ENCODE measurements around the gene CUX1.
"Not testable (repeated sequence)": the region's sequence is repeated elsewhere in the genome, so short reads cannot be mapped to it uniquely, and the experiment has no call there.

CUX1 gene

GRCh38 chr7:102004229-102004628 is 186.8 kb downstream of the CUX1 start:
- Histone ChIP-seq H3K36me3 (ENCODE audit: control insufficient read depth, insufficient read depth, low read length) (peaks cover 2% of the 10 kb centered on the region), H3K9me3 (ENCODE audit: control insufficient read depth, low read length) (no peaks in the 10 kb centered on the region), H3K4me1 (ENCODE audit: control insufficient read depth, insufficient read depth, low read length, poor library complexity, severe bottlenecking) (peaks cover 6% of the 10 kb centered on the region), H3K27ac (ENCODE audit: low read depth, low read length, severe bottlenecking) (no peak overlapping the region), H3K4me3 (ENCODE audit: extremely low read depth, insufficient read depth, low read length, poor library complexity, severe bottlenecking) (no peak overlapping the region)
- WGBS, 2 experiments (ENCODE audit: insufficient coverage in 2 of 2): 60 to 100% methylated on average over 1 of the region's 4 CpGs

- Histone ChIP-seq H3K9me3 (ENCODE audit: control insufficient read depth, low read length) (no peaks in the 10 kb centered on the region), H3K4me1 (ENCODE audit: control insufficient read depth, insufficient read depth, low read length, poor library complexity, severe bottlenecking) (peaks cover 12% of the 10 kb centered on the region), H3K4me3 (ENCODE audit: extremely low read depth, insufficient read depth, low read length, poor library complexity, severe bottlenecking) (no peak overlapping the region), H3K27ac (ENCODE audit: low read depth, low read length, severe bottlenecking) (no peak overlapping the region), H3K36me3 (ENCODE audit: control insufficient read depth, insufficient read depth, low read length) (peaks cover 2% of the 10 kb centered on the region)
- 94 to 98% methylated on average over 6 of the region's 7 CpGs for WGBS, 2 experiments (ENCODE audit: insufficient coverage in 2 of 2)
These were observed 187.4 kb downstream of the CUX1 start for GRCh38 chr7:102004848-102005247.

- H3K36me3 ChIP-seq (ENCODE audit: control insufficient read depth, insufficient read depth, low read length): peaks cover 2% of the 10 kb centered on the region
- H3K9me3 ChIP-seq (ENCODE audit: control insufficient read depth, low read length): no peaks in the 10 kb centered on the region
- H3K4me3 ChIP-seq (ENCODE audit: extremely low read depth, insufficient read depth, low read length, poor library complexity, severe bottlenecking): no peak overlapping the region
- 90 to 92% methylated on average over 22 to 23 of the region's 23 CpGs for WGBS, 2 experiments (ENCODE audit: insufficient coverage in 2 of 2)
- no peak overlapping the region for H3K27ac ChIP-seq (ENCODE audit: low read depth, low read length, severe bottlenecking)
- H3K4me1 ChIP-seq (ENCODE audit: control insufficient read depth, insufficient read depth, low read length, poor library complexity, severe bottlenecking): peaks cover 10% of the 10 kb centered on the region
These were observed 188.6 kb downstream of the CUX1 start for GRCh38 chr7:102005933-102006480.

GRCh38 chr7:102006695-102007094 is 189.3 kb downstream of the CUX1 start:
- H3K36me3 ChIP-seq (ENCODE audit: control insufficient read depth, insufficient read depth, low read length): peaks cover 5% of the 10 kb centered on the region
- no peak overlapping the region for H3K4me3 ChIP-seq (ENCODE audit: extremely low read depth, insufficient read depth, low read length, poor library complexity, severe bottlenecking)
- no peaks in the 10 kb centered on the region for H3K9me3 ChIP-seq (ENCODE audit: control insufficient read depth, low read length)
- H3K27ac ChIP-seq (ENCODE audit: low read depth, low read length, severe bottlenecking): no peak overlapping the region
- 97 to 98% methylated on average over 15 of the region's 15 CpGs for WGBS, 2 experiments (ENCODE audit: insufficient coverage in 2 of 2)
- H3K4me1 ChIP-seq (ENCODE audit: control insufficient read depth, insufficient read depth, low read length, poor library complexity, severe bottlenecking): peaks cover 10% of the 10 kb centered on the region

- H3K27ac ChIP-seq (ENCODE audit: low read depth, low read length, severe bottlenecking): no peak overlapping the region
- no peak overlapping the region for H3K4me3 ChIP-seq (ENCODE audit: extremely low read depth, insufficient read depth, low read length, poor library complexity, severe bottlenecking)
- peaks cover 2% of the 10 kb centered on the region for H3K36me3 ChIP-seq (ENCODE audit: control insufficient read depth, insufficient read depth, low read length)
- peaks cover 10% of the 10 kb centered on the region for H3K4me1 ChIP-seq (ENCODE audit: control insufficient read depth, insufficient read depth, low read length, poor library complexity, severe bottlenecking)
- 94 to 95% methylated on average over 10 to 12 of the region's 12 CpGs for WGBS, 2 experiments (ENCODE audit: insufficient coverage in 2 of 2)
- H3K9me3 ChIP-seq (ENCODE audit: control insufficient read depth, low read length): no peaks in the 10 kb centered on the region
These were observed 191.3 kb downstream of the CUX1 start for GRCh38 chr7:102008535-102009262.

- H3K9me3 ChIP-seq (ENCODE audit: control insufficient read depth, low read length): no peaks in the 10 kb centered on the region
- no peak overlapping the region for H3K27ac ChIP-seq (ENCODE audit: low read depth, low read length, severe bottlenecking)
- no peak overlapping the region for H3K4me3 ChIP-seq (ENCODE audit: extremely low read depth, insufficient read depth, low read length, poor library complexity, severe bottlenecking)
- WGBS, 2 experiments (ENCODE audit: insufficient coverage in 2 of 2): 94 to 97% methylated on average over 5 of the region's 5 CpGs
- H3K4me1 ChIP-seq (ENCODE audit: control insufficient read depth, insufficient read depth, low read length, poor library complexity, severe bottlenecking): peaks cover 10% of the 10 kb centered on the region
- peaks cover 9% of the 10 kb centered on the region for H3K36me3 ChIP-seq (ENCODE audit: control insufficient read depth, insufficient read depth, low read length)
These were observed 192.2 kb downstream of the CUX1 start for GRCh38 chr7:102009628-102010027.

- not testable (repeated sequence) for H3K9me3 ChIP-seq (ENCODE audit: control insufficient read depth, low read length); H3K4me3 ChIP-seq (ENCODE audit: extremely low read depth, insufficient read depth, low read length, poor library complexity, severe bottlenecking); H3K4me1 ChIP-seq (ENCODE audit: control insufficient read depth, insufficient read depth, low read length, poor library complexity, severe bottlenecking); H3K27ac ChIP-seq (ENCODE audit: low read depth, low read length, severe bottlenecking)
- 90 to 98% methylated on average over 8 to 10 of the region's 13 CpGs for WGBS, 2 experiments (ENCODE audit: insufficient coverage in 2 of 2)
- H3K36me3 ChIP-seq (ENCODE audit: control insufficient read depth, insufficient read depth, low read length): peaks cover 16% of the 10 kb centered on the region
These were observed 194.8 kb downstream of the CUX1 start for GRCh38 chr7:102012112-102012830.

GRCh38 chr7:102012941-102013461 is 195.6 kb downstream of the CUX1 start:
- H3K36me3 ChIP-seq (ENCODE audit: control insufficient read depth, insufficient read depth, low read length): peaks cover 16% of the 10 kb centered on the region

GRCh38 chr7:102018876-102019275 is 201.4 kb downstream of the CUX1 start:
- Histone ChIP-seq H3K9me3 (ENCODE audit: control insufficient read depth, low read length) (no peaks in the 10 kb centered on the region), H3K4me1 (ENCODE audit: control insufficient read depth, insufficient read depth, low read length, poor library complexity, severe bottlenecking) (peaks cover 3% of the 10 kb centered on the region), H3K36me3 (ENCODE audit: control insufficient read depth, insufficient read depth, low read length) (peaks cover 17% of the 10 kb centered on the region), H3K4me3 (ENCODE audit: extremely low read depth, insufficient read depth, low read length, poor library complexity, severe bottlenecking) (no peak overlapping the region), H3K27ac (ENCODE audit: low read depth, low read length, severe bottlenecking) (no peak overlapping the region)
- 87 to 88% methylated on average over 7 to 9 of the region's 12 CpGs for WGBS, 2 experiments (ENCODE audit: insufficient coverage in 2 of 2)

More at GRCh38 chr7:102012941-102013461, 195.6 kb downstream of the CUX1 start:
- no peak overlapping the region for H3K4me3 ChIP-seq (ENCODE audit: extremely low read depth, insufficient read depth, low read length, poor library complexity, severe bottlenecking)
- H3K4me1 ChIP-seq (ENCODE audit: control insufficient read depth, insufficient read depth, low read length, poor library complexity, severe bottlenecking): peaks cover 10% of the 10 kb centered on the region
- WGBS, 2 experiments (ENCODE audit: insufficient coverage in 2 of 2): 96 to 100% methylated on average over 4 of the region's 9 CpGs
- no peak overlapping the region for H3K27ac ChIP-seq (ENCODE audit: low read depth, low read length, severe bottlenecking)
- no peaks in the 10 kb centered on the region for H3K9me3 ChIP-seq (ENCODE audit: control insufficient read depth, low read length)

GRCh38 chr7:102019461-102019860 is 202.0 kb downstream of the CUX1 start:
- Histone ChIP-seq H3K27ac (ENCODE audit: low read depth, low read length, severe bottlenecking) (no peak overlapping the region), H3K4me1 (ENCODE audit: control insufficient read depth, insufficient read depth, low read length, poor library complexity, severe bottlenecking) (peaks cover 8% of the 10 kb centered on the region), H3K36me3 (ENCODE audit: control insufficient read depth, insufficient read depth, low read length) (peaks cover 11% of the 10 kb centered on the region), H3K9me3 (ENCODE audit: control insufficient read depth, low read length) (no peaks in the 10 kb centered on the region), H3K4me3 (ENCODE audit: extremely low read depth, insufficient read depth, low read length, poor library complexity, severe bottlenecking) (no peak overlapping the region)
- WGBS, 2 experiments (ENCODE audit: insufficient coverage in 2 of 2): 88 to 94% methylated on average over 1 to 2 of the region's 7 CpGs

All from mesodermal cell (in vitro differentiated cells).